GM20000 (cell line): ENCODE data around the gene PARD3.

Experiments used
- DNase-seq: peaks from one replicate; pipeline ENCODE4 v3.0.0; 2012; ENCODE audit warnings: low spot score
- TF ChIP-seq, protein P1 (sequence below): IDR thresholded peaks from 2 replicates; pipeline ENCODE4 v1.5.1; 2012; ENCODE audit warnings: mild to moderate bottlenecking, control low read depth; ENCODE audit errors: extremely low read depth, missing control alignments

PARD3 gene

DNA sequence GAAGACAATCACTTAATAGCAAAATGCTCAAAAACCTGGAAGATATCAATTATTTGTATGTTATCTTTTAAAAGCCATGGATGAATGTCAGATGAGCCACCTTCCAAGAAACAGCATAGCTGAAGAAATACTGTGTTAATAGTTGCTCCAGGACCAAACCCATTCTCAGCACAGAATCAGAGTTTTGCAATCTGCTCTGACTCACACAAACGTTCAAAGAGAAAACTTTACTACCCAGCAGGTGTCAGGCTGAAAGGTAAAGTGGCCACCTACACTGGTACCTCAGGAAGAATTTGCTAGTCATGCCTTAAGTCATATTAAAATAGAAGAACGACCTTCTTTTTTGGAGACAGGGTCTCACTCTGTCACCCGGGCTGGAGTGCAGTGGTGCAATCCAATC is 526.5 kb downstream of the PARD3 start:
- DNase-seq: no peak
- TF ChIP-seq, protein P1, sequence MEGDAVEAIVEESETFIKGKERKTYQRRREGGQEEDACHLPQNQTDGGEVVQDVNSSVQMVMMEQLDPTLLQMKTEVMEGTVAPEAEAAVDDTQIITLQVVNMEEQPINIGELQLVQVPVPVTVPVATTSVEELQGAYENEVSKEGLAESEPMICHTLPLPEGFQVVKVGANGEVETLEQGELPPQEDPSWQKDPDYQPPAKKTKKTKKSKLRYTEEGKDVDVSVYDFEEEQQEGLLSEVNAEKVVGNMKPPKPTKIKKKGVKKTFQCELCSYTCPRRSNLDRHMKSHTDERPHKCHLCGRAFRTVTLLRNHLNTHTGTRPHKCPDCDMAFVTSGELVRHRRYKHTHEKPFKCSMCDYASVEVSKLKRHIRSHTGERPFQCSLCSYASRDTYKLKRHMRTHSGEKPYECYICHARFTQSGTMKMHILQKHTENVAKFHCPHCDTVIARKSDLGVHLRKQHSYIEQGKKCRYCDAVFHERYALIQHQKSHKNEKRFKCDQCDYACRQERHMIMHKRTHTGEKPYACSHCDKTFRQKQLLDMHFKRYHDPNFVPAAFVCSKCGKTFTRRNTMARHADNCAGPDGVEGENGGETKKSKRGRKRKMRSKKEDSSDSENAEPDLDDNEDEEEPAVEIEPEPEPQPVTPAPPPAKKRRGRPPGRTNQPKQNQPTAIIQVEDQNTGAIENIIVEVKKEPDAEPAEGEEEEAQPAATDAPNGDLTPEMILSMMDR: no peak

GRCh38 chr10:34286136-34286739 is 528.9 kb downstream of the PARD3 start:
- no peak for DNase-seq

DNA sequence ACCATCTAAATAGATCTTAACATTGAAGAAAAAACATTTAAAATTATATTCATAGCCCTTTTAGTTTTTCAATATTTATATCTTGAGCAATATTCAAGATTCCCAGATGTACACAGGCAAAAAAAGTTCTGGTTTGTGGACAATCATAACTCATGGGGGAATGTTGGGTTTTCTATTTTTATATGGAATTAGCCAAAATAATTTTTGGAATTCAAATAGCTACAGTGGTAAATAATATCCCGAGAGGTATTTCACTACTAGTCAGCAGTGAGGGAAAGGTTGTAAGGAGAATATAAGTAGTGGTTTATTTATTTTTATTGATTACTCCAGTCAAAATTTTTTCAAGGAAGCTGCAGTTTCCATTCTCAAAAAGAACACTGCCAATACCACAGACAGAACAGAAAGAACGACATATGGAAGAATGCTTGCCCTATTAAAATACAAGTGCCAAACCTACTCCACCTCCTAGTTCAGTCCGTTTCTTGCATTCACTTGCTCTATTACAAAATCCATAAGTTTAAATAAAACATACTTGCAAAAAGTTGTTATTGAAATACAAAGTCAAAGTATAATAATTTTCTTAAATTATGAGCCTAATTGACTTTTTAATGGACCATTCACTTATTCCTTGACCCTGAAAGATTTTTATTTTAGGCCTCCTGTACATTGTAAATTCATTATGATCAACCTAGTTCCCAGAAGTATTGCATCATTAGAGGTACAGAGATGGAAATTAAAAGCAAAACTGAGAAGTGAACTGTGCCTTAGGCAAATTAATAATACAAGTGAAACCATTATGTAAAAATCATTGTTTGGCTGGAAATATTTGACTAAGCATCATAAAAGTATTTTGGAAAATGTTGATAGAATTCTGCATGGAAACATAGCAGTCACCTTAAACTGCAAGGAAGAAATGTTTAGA is 533.2 kb downstream of the PARD3 start:
- DNase-seq: no peak
- TF ChIP-seq, protein P1: no peak

More at GRCh38 chr10:34286136-34286739, 528.9 kb downstream of the PARD3 start:
- TF ChIP-seq, protein P1: no peak

GRCh38 chr10:34280599-34281374 is 534.3 kb downstream of the PARD3 start:
- no peak for DNase-seq

DNA sequence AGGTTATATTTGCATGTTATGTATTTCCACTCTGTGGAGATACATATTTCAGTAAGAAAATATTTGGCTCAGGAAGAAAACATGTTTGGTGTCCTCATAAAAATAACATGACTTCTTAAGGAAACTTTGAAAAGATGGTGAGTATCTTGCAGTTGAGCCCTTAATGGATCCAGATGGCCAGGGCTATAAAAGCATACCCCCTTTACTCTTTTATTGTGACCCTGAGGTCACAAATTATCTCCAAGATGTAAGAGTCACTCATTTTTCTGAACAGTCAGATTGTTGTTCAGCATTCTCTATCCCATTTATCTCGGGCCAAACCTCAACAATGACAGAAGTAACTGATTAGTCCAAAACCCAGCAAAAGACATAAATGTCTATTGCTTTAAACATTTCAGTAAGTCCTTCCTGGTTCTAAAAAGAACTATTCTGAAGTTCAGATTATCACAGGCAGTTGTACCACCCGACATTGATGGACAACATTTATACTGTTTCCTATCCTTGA is 539.4 kb downstream of the PARD3 start:
- TF ChIP-seq, protein P1: no peak
- DNase-seq: no peak

More at GRCh38 chr10:34280599-34281374, 534.3 kb downstream of the PARD3 start:
- TF ChIP-seq, protein P1: no peak

DNA sequence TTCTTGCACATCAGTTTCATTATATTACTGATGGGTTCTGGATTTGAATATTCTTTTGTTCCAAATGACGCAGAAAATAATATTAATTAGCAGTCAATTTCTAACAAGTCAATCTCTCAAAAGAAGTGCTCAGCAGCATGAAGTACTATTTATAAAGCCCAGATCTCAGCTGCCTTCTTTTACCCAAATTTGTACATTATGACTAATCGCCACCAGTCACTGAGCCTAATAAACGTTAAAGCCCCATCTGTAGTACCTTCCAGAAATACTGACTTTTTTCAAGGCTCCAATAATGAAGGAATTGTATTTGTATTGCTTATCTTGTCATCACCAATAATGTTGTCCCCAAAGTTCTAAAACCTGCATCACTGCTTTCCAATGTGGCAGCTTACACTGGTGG is 540.2 kb downstream of the PARD3 start:
- no peak for DNase-seq
- TF ChIP-seq, protein P1: no peak
